ENCODE measurements around the gene CLASP2.
"Not testable (repeated sequence)": the region's sequence is repeated elsewhere in the genome, so short reads cannot be mapped to it uniquely, and the experiment has no call there.

CLASP2 gene

GRCh38 chr3:33717866-33718594 is at the start of gene CLASP2:
Gene CLASP2, minus strand, starts transcription at chr3:33718254. Its CDS starts 252 bp downstream, at chr3:33718002.
- DNase-seq (ENCODE audit: low read depth in 3 of 3, low spot score in 1 of 3) = peak; percentile 53 to 72 (median 59)

DNA sequence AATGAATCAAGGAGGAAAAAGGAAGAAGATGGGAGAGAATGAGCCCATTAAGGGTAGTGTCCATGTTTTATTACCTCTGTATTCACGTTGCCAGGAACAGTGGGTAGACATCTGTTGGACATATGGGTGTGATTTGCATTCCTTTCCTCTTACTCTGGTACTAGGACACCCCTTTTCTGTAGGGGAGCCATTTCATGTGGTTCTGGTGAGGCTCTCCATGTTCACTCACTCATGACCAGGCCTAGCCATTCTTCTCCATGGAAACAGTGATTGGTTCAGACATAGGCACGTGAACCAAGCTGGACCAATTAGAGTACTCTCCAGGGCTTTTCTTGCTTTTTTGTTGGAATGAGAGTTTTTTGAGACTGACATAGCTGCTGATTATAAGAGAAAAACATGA is 40.8 kb upstream of the CLASP2 start:
- no peak for DNase-seq (ENCODE audit: low read depth in 3 of 3, low spot score in 1 of 3)

DNA sequence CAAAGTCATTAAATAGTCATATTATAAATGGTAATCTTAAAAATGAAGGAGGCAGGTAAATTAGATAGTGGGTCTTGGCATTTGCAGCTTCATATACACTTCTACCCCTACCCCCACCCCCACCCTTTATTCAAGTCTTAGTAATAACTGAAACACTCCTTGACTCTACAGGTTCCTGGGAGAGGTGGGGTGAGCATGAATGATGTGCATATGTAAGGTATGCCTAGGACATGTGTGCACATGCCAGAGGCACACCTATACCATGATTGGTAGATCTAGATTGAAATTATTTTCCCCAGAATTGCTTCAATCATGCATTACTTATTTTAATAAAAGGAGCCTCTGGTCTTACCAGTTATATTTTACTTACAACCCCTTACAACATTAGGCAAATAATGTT is 40.2 kb upstream of the CLASP2 start:
- DNase-seq (ENCODE audit: low read depth in 3 of 3, low spot score in 1 of 3) = no peak

GRCh38 chr3:33754391-33754790 is 36.3 kb upstream of the CLASP2 start:
- not testable (repeated sequence) for DNase-seq (ENCODE audit: low read depth in 3 of 3, low spot score in 1 of 3)

DNA sequence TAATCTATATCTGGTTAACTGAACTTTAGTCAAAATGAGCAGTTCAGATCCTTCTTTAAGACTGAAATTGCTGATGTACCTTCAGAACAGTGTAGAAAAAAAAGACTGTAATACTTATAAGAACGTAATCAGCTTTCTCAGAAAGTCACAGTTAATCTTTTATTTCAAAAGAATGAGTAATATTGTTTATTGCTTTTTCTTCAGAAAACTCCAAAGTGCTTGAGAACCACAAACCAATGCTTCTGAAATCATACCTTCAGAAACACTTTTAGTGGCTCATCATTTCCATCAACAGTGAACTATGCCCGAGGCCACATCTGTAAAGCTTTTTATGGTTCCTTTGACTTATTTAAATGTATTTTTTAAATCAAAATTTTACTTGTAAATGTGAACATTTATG is 33.3 kb upstream of the CLASP2 start:
- no peak for DNase-seq (ENCODE audit: low read depth in 3 of 3, low spot score in 1 of 3)

GRCh38 chr3:33750211-33750548 is 32.1 kb upstream of the CLASP2 start:
- no peak for DNase-seq (ENCODE audit: low read depth in 3 of 3, low spot score in 1 of 3)

- no peak for DNase-seq (ENCODE audit: low read depth in 3 of 3, low spot score in 1 of 3)
Observed at GRCh38 chr3:33749546-33750210, 31.6 kb upstream of the CLASP2 start.

DNA sequence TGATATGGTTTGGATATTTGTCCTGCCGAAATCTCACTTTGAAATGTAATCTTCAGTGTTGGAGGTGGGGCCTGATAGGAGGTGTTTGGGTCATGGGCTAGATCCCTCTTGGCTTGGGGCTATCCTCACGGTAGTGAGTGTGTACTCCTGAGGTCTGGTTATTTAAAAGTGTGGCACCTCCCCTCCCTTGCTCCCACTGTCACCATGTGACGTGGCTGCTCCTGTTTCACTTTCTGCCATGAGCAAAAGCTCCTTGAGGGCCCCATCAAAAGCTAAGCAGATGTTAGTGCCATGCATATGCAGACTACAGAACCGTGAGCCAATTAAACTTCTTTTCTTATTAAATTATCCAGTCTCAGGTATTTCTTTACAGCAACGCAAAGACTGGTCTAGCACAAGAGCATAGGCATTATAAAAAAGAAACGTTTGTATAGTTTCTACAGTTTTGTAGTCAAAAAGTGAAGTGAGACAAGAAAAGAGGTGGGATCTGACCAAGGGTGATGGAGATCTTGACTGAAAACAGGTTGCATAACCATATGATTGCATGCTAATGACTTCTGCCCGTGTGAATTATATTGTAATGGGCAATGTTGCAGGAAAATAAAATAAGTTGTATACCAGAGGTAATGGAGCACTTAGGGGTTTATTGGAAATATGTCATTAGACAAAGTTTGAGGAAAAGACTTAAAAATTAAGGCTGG is 28.5 kb upstream of the CLASP2 start:
- DNase-seq (ENCODE audit: low read depth in 3 of 3, low spot score in 1 of 3) = no peak

GRCh38 chr3:33737146-33737545 is 19.1 kb upstream of the CLASP2 start:
- DNase-seq (ENCODE audit: low read depth in 3 of 3, low spot score in 1 of 3) = no peak

DNA sequence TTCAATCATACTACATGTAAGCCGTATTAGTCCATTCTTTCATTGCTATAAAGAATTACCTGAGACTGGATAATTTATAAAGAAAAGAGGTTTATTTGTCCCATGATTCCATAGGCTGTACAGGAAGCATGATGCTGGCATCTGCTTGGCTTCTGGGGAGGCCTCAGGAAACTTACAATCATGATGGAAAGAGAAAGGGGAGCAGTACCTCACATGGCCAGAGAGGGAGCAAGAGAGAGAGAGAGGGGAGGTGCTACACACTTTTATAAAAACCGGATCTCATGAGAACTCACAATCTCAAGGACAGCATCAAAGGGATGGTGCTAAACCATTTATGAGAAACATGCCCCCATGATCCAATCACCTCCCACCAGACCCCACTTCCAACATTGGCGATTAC is 14.3 kb upstream of the CLASP2 start:
- DNase-seq (ENCODE audit: low read depth in 3 of 3, low spot score in 1 of 3) = no peak

- DNase-seq (ENCODE audit: low read depth in 3 of 3, low spot score in 1 of 3) = no peak
Observed at GRCh38 chr3:33729993-33730392, 11.9 kb upstream of the CLASP2 start.

- no peak for DNase-seq (ENCODE audit: low read depth in 3 of 3, low spot score in 1 of 3)
Observed at GRCh38 chr3:33724256-33724655, 6.2 kb upstream of the CLASP2 start.

- no peak for DNase-seq (ENCODE audit: low read depth in 3 of 3, low spot score in 1 of 3)
Observed at GRCh38 chr3:33722626-33723370, 4.7 kb upstream of the CLASP2 start.

DNA sequence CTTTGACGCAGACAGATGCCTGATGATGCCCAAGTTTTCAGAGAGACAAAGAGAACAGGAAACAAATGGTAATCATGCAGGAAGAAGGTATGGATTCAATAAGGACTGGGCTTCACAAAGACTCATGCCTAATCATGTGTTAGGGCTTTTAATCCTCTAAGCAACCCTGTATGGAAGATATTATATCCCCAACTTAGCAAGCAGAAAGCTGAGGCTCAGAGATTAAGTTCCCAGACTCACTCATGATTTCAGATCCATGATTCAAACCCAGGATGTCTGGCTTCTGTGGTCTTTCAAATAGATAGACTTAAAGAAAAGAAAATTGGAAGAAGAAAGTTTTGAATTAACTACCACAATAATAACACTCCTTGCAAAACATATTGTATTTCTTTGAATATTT is 4.1 kb upstream of the CLASP2 start:
- DNase-seq (ENCODE audit: low read depth in 3 of 3, low spot score in 1 of 3) = no peak

DNA sequence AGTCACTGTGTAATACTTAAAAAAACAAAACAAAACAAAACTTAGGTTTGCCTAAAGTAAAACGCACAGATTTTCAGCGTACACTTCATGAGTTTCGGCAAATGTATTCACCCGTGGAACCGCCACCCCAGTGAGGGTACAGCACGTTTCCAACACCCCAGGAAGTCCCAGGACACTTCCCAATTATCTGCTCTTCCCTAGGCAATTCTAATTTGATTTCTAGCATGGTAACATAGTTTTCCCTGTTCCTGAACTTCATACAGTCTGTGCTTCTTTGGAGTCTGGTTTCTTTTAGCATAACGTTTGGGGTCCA is 497 bp upstream of the CLASP2 start:
- DNase-seq (ENCODE audit: low read depth in 3 of 3, low spot score in 1 of 3) = no peak

DNA sequence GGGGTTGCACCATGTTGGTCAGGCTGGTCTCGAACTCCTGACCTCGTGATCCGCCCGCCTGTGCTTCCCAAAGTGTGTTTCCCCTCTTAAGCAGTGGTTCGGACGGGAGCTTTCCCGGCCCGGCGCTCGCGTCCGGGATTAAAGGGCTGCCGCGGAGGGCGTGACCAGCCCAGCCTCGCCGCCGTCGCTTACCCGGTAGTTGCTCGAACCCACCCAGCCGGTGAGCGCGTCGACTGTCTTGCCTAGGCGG is 513 bp downstream of the CLASP2 start:
- DNase-seq (ENCODE audit: low read depth in 3 of 3, low spot score in 1 of 3) = peak in 2 of 3 donors; percentile 4 to 39

GRCh38 chr3:33716227-33716626 is 1.8 kb downstream of the CLASP2 start:
- no peak for DNase-seq (ENCODE audit: low read depth in 3 of 3, low spot score in 1 of 3)

- DNase-seq (ENCODE audit: low read depth in 3 of 3, low spot score in 1 of 3) = no peak
Observed at GRCh38 chr3:33711100-33711499, 7.0 kb downstream of the CLASP2 start.

DNA sequence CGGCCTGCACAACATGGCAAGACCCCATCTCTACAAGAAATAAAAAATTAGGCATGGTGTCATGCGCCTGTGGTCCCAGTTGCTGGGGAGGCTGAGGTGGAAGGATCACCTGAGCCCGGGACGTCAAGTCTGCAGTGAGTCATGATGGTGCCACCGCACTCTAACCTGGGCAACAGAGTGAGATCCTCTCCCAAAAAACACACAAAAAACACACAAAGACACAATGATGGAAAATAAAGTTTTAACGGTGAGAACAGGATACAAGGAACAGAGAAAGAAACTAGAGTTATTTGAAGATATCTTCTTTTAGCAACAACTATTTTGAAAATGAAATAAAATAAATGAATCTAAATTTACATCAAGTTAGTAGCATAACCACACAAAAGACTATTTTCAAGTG is 12.0 kb downstream of the CLASP2 start:
- DNase-seq (ENCODE audit: low read depth in 3 of 3, low spot score in 1 of 3) = no peak

GRCh38 chr3:33704891-33705290 is 13.2 kb downstream of the CLASP2 start:
- DNase-seq (ENCODE audit: low read depth in 3 of 3, low spot score in 1 of 3) = no peak

- DNase-seq (ENCODE audit: low read depth in 3 of 3, low spot score in 1 of 3) = no peak
Observed at GRCh38 chr3:33699275-33699674, 18.8 kb downstream of the CLASP2 start.

- DNase-seq (ENCODE audit: low read depth in 3 of 3, low spot score in 1 of 3) = no peak
Observed at GRCh38 chr3:33694944-33695343, 23.1 kb downstream of the CLASP2 start.
